ENCODE measurements around the gene EPHB1. TPM values are rescaled to one million over a fixed set of nuclear protein-coding genes. Genes with fewer than 3 reads are reported as not detected.

Gene EPHB1
- total RNA-seq, 1 experiment from 2014 or later: 2.8 TPM

DNA sequence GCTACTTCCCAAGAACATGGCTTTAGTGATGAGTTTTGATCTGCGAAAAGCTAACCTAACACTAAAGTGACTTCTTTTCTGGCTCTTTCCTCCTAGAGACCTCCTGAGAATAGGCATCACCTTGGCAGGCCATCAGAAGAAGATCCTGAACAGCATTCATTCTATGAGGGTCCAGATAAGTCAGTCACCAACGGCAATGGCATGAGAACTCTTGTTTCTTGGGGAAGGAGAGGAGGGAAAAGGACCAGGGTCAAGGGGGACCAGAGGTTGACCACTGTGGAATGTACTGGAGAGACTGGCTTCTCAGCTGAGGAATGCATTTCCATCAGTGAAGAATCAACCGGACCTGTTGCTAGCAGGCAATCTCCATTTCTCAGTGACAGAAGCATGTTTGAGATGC lies 463.9 kb downstream of the EPHB1 start:
- no peaks in the 10 kb centered on the region for H3K79me1 ChIP-seq (ENCODE audit: insufficient read depth, low read depth, low read length, poor library complexity, severe bottlenecking)
- DNase-seq: no peak
- H3K56ac ChIP-seq (ENCODE audit: insufficient read length, low read depth, low read length): no peak overlapping the region
- H3K23me2 ChIP-seq (ENCODE audit: insufficient read length, low read depth, low read length, poor library complexity, severe bottlenecking): no peaks in the 10 kb centered on the region
- Mint-ChIP-seq H3K27me3 (ENCODE audit: low read depth) (no peaks in the 10 kb centered on the region), H3K4me1 (peaks cover 32 to 33% of the 10 kb centered on the region in 2 experiments), H3K9me3 (peaks cover 8 to 13% of the 10 kb centered on the region in 2 experiments; a peak in 4 of 5 replicates), H3K4me3 (no peak overlapping the region), H3K27ac (peak overlapping the region in 1 of 3 experiments; percentile 68; a peak in 1 of 7 replicates), H3K36me3 (ENCODE audit: insufficient read depth in 1 of 3, low read depth in 3 of 3) (peaks cover 3 to 28% (median 8%) of the 10 kb centered on the region in 3 experiments)
- H2BK5ac ChIP-seq (ENCODE audit: insufficient read length, low read length): no peak overlapping the region
- H2BK12ac ChIP-seq (ENCODE audit: insufficient read length, low read depth, low read length): no peak overlapping the region
- no peak overlapping the region for H4K5ac ChIP-seq (ENCODE audit: insufficient read length, low read depth, low read length)
- H2BK15ac ChIP-seq (ENCODE audit: low read depth, low read length): no peak overlapping the region
- no peak overlapping the region for H3K27ac ChIP-seq (ENCODE audit: insufficient read length, low read depth, low read length)
- no peak overlapping the region for H2AK5ac ChIP-seq (ENCODE audit: insufficient read length, low read length)
- no peak overlapping the region for H3T11ph ChIP-seq (ENCODE audit: low read length)
- H3K18ac ChIP-seq (ENCODE audit: insufficient read length, low read depth, low read length): no peak overlapping the region
- H4K8ac ChIP-seq (replicated peaks; ENCODE audit: insufficient read length, low read depth, low read length): no peak overlapping the region
- no peak overlapping the region for H2BK20ac ChIP-seq (ENCODE audit: low read depth, low read length, poor library complexity, severe bottlenecking)
- H3K4me1 ChIP-seq (ENCODE audit: insufficient read depth, low read length): 0 out of 2 replicates have a peak, but pooled peaks cover 2% of the 10 kb centered on the region
- H2AFZ ChIP-seq (ENCODE audit: low read length): no peak overlapping the region
- no peak overlapping the region for H3K23ac ChIP-seq (ENCODE audit: insufficient read length, low read depth, low read length)
- no peak for TF ChIP-seq CTCF (conservative IDR thresholded peaks at IDR 0.05)
- H3K9me3 ChIP-seq (ENCODE audit: control insufficient read depth, low read depth, low read length): no peaks in the 10 kb centered on the region
- H2BK120ac ChIP-seq (ENCODE audit: low read depth, low read length, poor library complexity, severe bottlenecking): no peak overlapping the region
- no peaks in the 10 kb centered on the region for H4K20me1 ChIP-seq (ENCODE audit: control insufficient read depth, insufficient read depth, insufficient read length)
- no peak overlapping the region for H3K4me2 ChIP-seq (ENCODE audit: insufficient read depth, insufficient read length, low read length)
- no peak overlapping the region for H4K91ac ChIP-seq (ENCODE audit: insufficient read length, low read depth, low read length)
- no peak overlapping the region for H3K4ac ChIP-seq (ENCODE audit: low read depth, low read length)
- H3K9ac ChIP-seq (ENCODE audit: extremely low read depth, insufficient read length, low read length): no peak overlapping the region
- no peaks in the 10 kb centered on the region for H3K27me3 ChIP-seq (ENCODE audit: insufficient read depth, low read length)
- no CpG with 5 or more reads among the region's 3 CpGs for WGBS (ENCODE audit: extremely low coverage, insufficient read length, low lambda C conversion rate)
- no peak overlapping the region for H3K14ac ChIP-seq (ENCODE audit: insufficient read depth, low read length)
- no peaks in the 10 kb centered on the region for H3K79me2 ChIP-seq (ENCODE audit: insufficient read depth, low read length)

Data from H9 (cell line).